ENCODE measurements around the gene SYT14.

Gene SYT14

GRCh38 chr1:210214573-210215409, 276.8 kb downstream of the SYT14 start:
- no peak for DNase-seq (ENCODE audit: extremely low spot score)
- CTCF ChIA-PET, result no interaction called here
- no peak for TF ChIP-seq HDGF (IDR thresholded peaks at IDR 0.05; ENCODE audit: borderline replicate concordance)
- TF ChIP-seq SUZ12 (IDR thresholded peaks at IDR 0.05), result no peak
- POLR2A ChIA-PET, result interaction anchor here (0.7 kb wide), 1 partner anchor 17 kb away, joined by 3 read pairs; no protein-coding TSS in a partner anchor

- ChIA-PET POLR2A (no interaction called here), CTCF (no interaction called here)
- no peak for DNase-seq (ENCODE audit: extremely low spot score)
- TF ChIP-seq SP1 (IDR thresholded peaks at IDR 0.05), result no peak
- TF ChIP-seq TARDBP (IDR thresholded peaks at IDR 0.05), result no peak
- no peak for TF ChIP-seq ARNT (IDR thresholded peaks at IDR 0.05)
- no peak for TF ChIP-seq HDGF (IDR thresholded peaks at IDR 0.05; ENCODE audit: borderline replicate concordance)
- TF ChIP-seq FOXA1 (IDR thresholded peaks at IDR 0.05), result no peak
- TF ChIP-seq NFRKB (IDR thresholded peaks at IDR 0.05), result no peak
- TF ChIP-seq PKNOX1 (IDR thresholded peaks at IDR 0.05), result no peak
- TF ChIP-seq ZNF384 (IDR thresholded peaks at IDR 0.05), result no peak
- no peak for TF ChIP-seq LEF1 (IDR thresholded peaks at IDR 0.05; ENCODE audit: borderline replicate concordance)
- TF ChIP-seq CTBP1 (IDR thresholded peaks at IDR 0.05; ENCODE audit: borderline replicate concordance), result no peak
These were observed 279.5 kb downstream of the SYT14 start for GRCh38 chr1:210217482-210217881.

GRCh38 chr1:210218047-210218446, 280.0 kb downstream of the SYT14 start:
- ChIA-PET CTCF (no interaction called here), POLR2A (no interaction called here)
- no peak for DNase-seq (ENCODE audit: extremely low spot score)
- TF ChIP-seq HDGF (IDR thresholded peaks at IDR 0.05; ENCODE audit: borderline replicate concordance), result no peak
- TF ChIP-seq ZNF384 (IDR thresholded peaks at IDR 0.05), result no peak
- no peak for TF ChIP-seq SP1 (IDR thresholded peaks at IDR 0.05)
- no peak for TF ChIP-seq LEF1 (IDR thresholded peaks at IDR 0.05; ENCODE audit: borderline replicate concordance)
- no peak for TF ChIP-seq BHLHE40 (IDR thresholded peaks at IDR 0.05; ENCODE audit: borderline replicate concordance)
- no peak for TF ChIP-seq ELF4 (IDR thresholded peaks at IDR 0.05)
- TF ChIP-seq FOXK2 (IDR thresholded peaks at IDR 0.05), result no peak
- TF ChIP-seq PKNOX1 (IDR thresholded peaks at IDR 0.05), result no peak
- TF ChIP-seq FOXM1 (IDR thresholded peaks at IDR 0.05; ENCODE audit: borderline replicate concordance), result no peak
- no peak for TF ChIP-seq SUZ12 (IDR thresholded peaks at IDR 0.05)
- TF ChIP-seq ARNT (IDR thresholded peaks at IDR 0.05), result no peak
- TF ChIP-seq L3MBTL2 (conservative IDR thresholded peaks at IDR 0.05), result no peak
- TF ChIP-seq NFRKB (IDR thresholded peaks at IDR 0.05), result no peak
- no peak for TF ChIP-seq TARDBP (IDR thresholded peaks at IDR 0.05)
- no peak for TF ChIP-seq CTBP1 (IDR thresholded peaks at IDR 0.05; ENCODE audit: borderline replicate concordance)

Data from HEK293T (cell line).